Measurements from ENCODE around the gene AGAP2.

AGAP2 gene

DNA sequence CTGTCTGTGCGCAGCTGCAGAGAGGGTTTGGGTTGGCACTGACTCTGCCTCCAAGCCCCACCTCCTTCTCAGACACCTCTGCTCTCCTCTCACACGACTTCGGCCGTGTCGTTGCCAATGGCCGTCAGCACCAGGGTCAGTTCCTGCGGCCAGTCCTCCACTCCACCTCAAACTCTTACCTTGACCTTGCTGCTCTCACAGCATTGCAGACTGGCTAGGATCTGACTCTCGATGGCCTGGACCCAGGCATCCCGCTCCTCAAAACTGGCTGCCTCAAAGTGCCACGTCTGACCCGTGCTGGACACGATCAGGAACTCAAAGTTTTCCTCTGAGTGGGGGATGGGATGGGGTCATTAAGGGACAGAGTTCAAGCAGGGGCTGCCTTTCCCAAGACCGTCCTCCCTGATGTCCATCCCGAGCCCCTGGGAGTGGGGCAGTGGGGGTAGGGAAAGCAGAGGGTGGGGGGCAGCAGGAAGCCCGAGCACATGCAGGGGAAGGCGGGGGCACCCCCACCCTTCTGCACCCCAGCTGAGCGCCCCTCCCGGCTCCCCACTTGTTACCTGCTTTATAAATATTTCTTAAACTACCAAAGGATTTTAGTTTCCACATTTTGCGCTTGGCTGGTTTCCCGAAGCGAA, 10.7 kb downstream of the AGAP2 start:
- no peak for DNase-seq (ENCODE audit: low read depth)
- TF ChIP-seq, protein P1, sequence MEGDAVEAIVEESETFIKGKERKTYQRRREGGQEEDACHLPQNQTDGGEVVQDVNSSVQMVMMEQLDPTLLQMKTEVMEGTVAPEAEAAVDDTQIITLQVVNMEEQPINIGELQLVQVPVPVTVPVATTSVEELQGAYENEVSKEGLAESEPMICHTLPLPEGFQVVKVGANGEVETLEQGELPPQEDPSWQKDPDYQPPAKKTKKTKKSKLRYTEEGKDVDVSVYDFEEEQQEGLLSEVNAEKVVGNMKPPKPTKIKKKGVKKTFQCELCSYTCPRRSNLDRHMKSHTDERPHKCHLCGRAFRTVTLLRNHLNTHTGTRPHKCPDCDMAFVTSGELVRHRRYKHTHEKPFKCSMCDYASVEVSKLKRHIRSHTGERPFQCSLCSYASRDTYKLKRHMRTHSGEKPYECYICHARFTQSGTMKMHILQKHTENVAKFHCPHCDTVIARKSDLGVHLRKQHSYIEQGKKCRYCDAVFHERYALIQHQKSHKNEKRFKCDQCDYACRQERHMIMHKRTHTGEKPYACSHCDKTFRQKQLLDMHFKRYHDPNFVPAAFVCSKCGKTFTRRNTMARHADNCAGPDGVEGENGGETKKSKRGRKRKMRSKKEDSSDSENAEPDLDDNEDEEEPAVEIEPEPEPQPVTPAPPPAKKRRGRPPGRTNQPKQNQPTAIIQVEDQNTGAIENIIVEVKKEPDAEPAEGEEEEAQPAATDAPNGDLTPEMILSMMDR (IDR thresholded peaks at IDR 0.05; ENCODE audit: control insufficient read depth, insufficient read depth, low read depth, low read length, missing control alignments): no peak
- H3K4me3 ChIP-seq (ENCODE audit: control insufficient read depth, low read depth, low read length): no peak overlapping the region

DNA sequence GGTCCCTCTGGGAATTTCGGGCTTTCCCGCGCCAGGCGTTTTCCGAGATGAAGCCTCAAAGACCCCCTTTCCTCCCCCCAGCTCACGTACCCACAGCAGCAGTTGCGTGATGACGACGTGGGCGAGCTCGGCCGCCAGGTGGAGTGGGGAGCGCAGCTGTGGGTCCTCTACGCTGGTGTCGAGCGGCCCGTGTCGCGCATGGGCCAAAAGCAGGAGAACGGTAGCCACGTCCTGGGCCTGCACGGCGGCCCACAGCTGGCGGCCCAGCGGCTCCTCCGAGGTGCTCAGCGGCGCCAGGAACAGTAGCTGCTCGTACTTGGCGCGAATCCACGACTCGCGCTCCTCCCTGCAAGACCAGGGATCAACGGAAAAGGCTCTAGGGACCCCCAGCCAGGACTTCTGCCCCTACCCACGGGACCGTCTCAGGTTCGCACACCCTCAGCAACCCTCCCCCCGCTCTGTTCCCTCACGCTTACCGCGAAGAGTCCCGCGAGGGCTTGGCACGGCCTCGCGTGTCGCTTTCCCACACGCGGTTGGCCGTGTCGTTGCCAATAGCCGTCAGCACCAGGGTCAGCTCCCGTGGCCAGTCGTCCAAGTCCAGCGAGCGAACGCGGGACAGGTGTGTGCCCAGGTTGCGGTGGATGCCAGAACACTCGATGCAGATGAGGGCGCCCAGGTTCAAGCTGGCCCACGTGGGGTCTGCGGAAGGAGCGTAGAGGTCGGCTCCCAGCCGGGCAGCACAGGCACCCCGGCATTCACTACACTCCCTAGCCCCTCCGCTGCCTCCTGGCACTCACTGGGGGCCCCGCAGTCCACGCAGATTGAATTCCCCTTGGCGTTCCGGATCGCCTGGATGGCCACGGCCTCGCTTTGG, 11.4 kb downstream of the AGAP2 start:
- no peak for DNase-seq (ENCODE audit: low read depth)
- peak overlapping the region; percentile 97 for H3K4me3 ChIP-seq (ENCODE audit: control insufficient read depth, low read depth, low read length)
- TF ChIP-seq, protein P1 (IDR thresholded peaks at IDR 0.05; ENCODE audit: control insufficient read depth, insufficient read depth, low read depth, low read length, missing control alignments): peak; percentile 52

DNA sequence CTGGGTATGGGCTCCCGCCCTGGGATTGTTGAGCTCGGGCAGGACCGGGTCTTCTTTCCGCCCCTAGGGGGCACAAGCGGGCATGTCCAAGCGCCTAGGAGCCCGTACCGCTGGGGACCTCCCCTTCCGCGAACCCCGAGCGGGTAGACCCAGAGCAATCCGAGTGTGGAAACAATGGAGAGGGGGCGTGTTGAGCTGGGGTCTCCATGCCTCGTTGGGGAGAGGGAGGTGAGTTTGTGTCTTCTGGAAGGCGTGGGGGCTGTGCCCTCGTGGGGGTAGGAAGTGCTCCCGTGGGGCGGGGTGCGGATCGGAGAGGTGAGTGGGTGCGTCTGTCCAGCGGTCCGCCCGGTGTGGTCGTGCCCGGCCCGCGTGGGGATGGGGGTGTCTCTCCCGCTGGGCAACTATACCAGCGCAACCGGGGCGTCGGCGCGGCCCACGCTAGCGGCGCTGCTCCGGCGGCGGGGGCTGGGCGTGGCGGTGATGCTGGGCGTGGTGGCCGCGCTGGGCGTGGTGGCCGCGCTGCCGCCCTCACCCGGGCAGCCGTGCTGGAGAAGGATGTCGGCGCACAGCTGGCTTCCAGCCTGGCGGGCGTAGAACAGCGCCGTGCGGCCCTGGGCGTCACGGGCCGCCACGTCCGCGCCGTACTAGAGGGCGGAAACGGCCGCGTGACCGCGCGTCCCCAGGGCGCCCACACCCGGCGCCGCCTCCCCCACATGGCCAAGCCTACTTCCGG, 12.2 kb downstream of the AGAP2 start:
- peak overlapping the region; percentile 97 for H3K4me3 ChIP-seq (ENCODE audit: control insufficient read depth, low read depth, low read length)
- TF ChIP-seq, protein P1 (IDR thresholded peaks at IDR 0.05; ENCODE audit: control insufficient read depth, insufficient read depth, low read depth, low read length, missing control alignments): peak; percentile 94
- DNase-seq (ENCODE audit: low read depth): peak; percentile 44

DNA sequence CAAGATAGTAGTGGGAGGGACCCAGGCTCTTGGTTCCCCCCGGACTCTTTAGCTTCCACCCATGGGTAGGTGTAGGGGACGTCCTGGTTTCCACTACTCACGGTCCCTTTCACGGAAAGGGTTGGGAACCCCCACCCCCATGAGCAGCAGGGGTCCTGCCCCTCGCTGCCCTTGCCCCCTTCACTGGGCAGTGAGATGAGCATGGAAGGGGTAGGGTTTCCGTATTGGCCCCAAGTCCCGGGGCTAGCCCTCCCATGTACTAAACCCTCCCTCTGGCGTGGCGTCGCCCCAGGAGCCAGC, 12.7 kb downstream of the AGAP2 start:
- H3K4me3 ChIP-seq (ENCODE audit: control insufficient read depth, low read depth, low read length): peak overlapping the region; percentile 97
- TF ChIP-seq, protein P1 (IDR thresholded peaks at IDR 0.05; ENCODE audit: control insufficient read depth, insufficient read depth, low read depth, low read length, missing control alignments): no peak
- DNase-seq (ENCODE audit: low read depth): no peak

DNA sequence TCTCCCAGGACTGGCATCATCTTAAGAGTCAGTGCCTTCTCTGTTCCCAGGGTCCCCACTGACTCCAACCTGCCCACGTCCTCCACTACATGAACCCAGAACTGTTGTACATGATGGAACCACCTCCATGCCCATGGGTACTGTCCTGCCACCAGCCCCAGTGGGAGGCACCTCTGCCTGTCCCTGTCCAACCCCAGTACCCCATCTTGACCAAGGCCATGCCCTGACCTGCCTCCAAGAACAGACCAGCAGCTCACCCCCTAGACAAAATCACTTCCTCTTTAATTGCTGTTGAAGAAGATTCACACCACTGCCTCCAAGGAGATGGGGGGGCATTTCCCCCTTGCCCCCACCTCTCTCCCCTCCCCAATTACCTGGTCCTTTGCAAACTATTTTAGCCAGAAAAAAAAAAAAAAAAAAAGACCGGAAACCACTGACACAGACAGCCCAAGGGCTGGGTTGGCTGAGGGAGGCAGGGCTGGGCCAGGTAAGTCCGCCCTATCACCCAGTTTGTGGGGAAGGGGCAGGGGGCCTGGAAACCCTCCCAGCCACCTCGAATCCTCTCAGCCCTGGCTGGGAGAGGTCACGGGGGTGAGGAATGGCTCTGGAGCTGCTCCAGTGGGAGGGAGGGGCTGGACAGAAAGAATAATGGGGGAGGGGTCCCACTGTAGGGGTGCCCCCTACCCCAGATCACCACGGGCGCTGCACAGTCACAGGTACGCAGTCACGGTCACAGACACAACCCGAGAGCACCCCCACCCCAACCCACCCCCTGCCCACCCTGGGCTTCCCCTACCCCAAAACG, 13.4 kb downstream of the AGAP2 start:
- TF ChIP-seq, protein P1 (IDR thresholded peaks at IDR 0.05; ENCODE audit: control insufficient read depth, insufficient read depth, low read depth, low read length, missing control alignments): no peak
- H3K4me3 ChIP-seq (ENCODE audit: control insufficient read depth, low read depth, low read length): no peak overlapping the region
- no peak for DNase-seq (ENCODE audit: low read depth)
